AG04450 (cell line): ENCODE data around the gene ACR. TPM values are rescaled to one million over a fixed set of nuclear protein-coding genes. Genes with fewer than 3 reads are reported as not detected.

ENCODE experiments used
- CTCF ChIA-PET: fragments of 300-600, 350-600 bp; formaldehyde crosslinking; extraction: SDS; loops from one replicate; lab custom pipeline; 2022; ENCODE audit warnings: antibody characterized with exemption, inconsistent platforms; lab: Charles Lee
- POLR2A ChIA-PET: fragments of 350-600 bp; formaldehyde crosslinking; extraction: SDS; loops from one replicate; lab custom pipeline; 2021; ENCODE audit warnings: antibody characterized with exemption, inconsistent platforms; lab: Yijun Ruan, JAX
- DNase-seq: peaks from one replicate; pipeline ENCODE4 v3.0.0-alpha.2; 2011; ENCODE audit warnings: low read depth, low spot score
- H3K27ac ChIP-seq: one replicate; pipeline ENCODE4 v1.5.1; 2012; ENCODE audit warnings: low read depth, low read length, control low read depth
- H3K27me3 ChIP-seq: one replicate; pipeline ENCODE4 v1.6.0; 2012; ENCODE audit warnings: low read length; ENCODE audit not compliant: control insufficient read depth, insufficient read depth
- H3K4me3 ChIP-seq: 2 replicates; pipeline ENCODE4 v1.5.1; 2011; ENCODE audit warnings: mild to moderate bottlenecking, low read depth, low read length, control low read depth
- H3K9me3 ChIP-seq: 2 replicates; pipeline ENCODE4 v1.5.1; 2012; ENCODE audit warnings: low read length; ENCODE audit not compliant: control insufficient read depth, insufficient read depth
- polyA plus RNA-seq: library from polyadenylated mRNA; depleted of rRNA; stranded (reverse); fragments of >200 nt; gene quantifications from 2 replicates; pipeline ENCODE4 v1.2.3, GENCODE V29; 2011
- TF ChIP-seq, protein P1 (sequence below): IDR thresholded peaks from 2 replicates; pipeline ENCODE4 v1.5.1; 2011; ENCODE audit warnings: low read depth, low read length, control low read depth, inconsistent platforms

ACR gene
- polyA plus RNA-seq, 1 experiment: not detected

DNA sequence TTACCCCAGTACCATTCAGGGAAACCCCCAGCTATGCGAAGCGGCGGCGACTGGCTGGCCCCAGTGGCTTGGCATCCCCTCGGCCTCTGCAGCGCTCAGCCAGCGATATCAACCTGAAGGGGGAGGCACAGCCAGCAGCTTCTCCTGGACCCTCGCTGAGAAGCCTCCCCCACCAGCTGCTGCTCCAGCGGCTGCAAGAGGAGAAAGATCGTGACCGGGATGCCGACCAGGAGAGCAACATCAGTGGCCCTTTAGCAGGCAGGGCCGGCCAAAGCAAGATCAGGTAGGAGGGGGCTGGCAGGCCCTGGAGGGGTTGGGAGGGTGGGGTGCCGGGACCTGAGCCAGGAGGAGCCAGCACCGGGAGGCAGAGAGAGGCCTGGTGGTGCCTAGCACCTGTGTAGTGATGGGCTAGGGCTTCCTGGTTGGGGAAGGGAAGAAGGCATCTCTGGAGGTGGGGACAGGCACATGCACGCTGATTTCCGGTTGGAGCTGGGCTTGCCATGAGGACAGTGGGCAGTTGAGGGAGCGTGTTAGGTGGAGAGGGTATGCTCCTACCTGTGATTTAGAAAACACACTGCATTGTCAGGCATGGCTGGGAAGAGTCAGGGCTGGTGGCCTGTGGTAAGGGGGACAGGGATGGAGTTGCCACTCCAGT lies 43.1 kb upstream of the ACR start:
- TF ChIP-seq, protein P1, sequence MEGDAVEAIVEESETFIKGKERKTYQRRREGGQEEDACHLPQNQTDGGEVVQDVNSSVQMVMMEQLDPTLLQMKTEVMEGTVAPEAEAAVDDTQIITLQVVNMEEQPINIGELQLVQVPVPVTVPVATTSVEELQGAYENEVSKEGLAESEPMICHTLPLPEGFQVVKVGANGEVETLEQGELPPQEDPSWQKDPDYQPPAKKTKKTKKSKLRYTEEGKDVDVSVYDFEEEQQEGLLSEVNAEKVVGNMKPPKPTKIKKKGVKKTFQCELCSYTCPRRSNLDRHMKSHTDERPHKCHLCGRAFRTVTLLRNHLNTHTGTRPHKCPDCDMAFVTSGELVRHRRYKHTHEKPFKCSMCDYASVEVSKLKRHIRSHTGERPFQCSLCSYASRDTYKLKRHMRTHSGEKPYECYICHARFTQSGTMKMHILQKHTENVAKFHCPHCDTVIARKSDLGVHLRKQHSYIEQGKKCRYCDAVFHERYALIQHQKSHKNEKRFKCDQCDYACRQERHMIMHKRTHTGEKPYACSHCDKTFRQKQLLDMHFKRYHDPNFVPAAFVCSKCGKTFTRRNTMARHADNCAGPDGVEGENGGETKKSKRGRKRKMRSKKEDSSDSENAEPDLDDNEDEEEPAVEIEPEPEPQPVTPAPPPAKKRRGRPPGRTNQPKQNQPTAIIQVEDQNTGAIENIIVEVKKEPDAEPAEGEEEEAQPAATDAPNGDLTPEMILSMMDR: no peak
- peaks cover 20% of the 10 kb centered on the region for H3K27me3 ChIP-seq
- no peak overlapping the region for H3K4me3 ChIP-seq
- H3K9me3 ChIP-seq: peaks cover 8% of the 10 kb centered on the region
- POLR2A ChIA-PET: no interaction called here
- no peak for DNase-seq
- CTCF ChIA-PET: interaction anchor here (0.9 to 1.3 kb wide), 2 partner anchors 132 to 169 kb away, joined by 3 to 6 read pairs; partner anchors contain the start of genes SCO2 and SYCE3
- H3K27ac ChIP-seq: no peak overlapping the region

DNA sequence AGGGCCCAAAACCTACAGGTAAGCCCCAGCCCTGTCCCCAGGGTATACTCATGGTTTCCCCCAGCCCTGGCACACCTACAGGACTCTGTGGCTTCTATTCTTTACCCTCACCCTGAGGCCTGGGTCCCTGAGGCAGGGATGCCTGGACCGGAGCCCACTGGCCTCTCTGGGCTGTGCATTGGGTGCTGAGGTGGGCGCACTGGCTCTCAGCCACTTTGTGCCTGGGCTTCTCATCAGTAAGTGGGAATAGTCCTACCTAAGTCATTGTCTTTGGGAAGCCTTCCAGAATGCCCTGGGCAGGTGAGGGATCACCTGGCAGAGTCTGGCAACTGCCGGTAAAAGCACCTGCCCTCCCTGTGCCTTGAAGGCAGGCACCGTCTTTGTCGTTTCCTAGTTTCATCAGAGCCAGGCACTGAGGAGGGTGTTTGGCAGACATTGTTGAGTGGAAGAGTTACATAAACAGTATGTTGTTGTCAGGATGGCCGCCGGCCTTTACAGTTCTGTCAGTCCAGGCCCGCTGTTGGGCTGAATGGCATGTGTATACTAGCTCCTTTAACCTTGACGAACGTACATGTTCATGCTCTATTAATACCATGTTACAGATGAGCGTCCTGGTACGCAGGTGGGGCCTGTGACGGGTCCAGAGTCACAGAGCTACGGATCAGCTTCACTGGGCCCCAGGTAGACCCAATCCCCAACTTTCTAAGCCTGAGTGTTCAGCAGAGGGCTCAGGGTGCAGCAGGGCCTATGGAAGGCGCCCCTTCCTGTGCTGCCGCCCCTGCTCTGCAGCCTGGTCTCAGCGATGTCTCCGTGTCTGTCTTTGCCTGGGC lies 42.4 kb upstream of the ACR start:
- ChIA-PET CTCF (interaction anchor here (0.5 to 1.7 kb wide), 6 partner anchors 11 to 582 kb away, joined by 4 to 7 read pairs (median 6); partner anchors contain the start of gene ARSA), POLR2A (no interaction called here)

DNA sequence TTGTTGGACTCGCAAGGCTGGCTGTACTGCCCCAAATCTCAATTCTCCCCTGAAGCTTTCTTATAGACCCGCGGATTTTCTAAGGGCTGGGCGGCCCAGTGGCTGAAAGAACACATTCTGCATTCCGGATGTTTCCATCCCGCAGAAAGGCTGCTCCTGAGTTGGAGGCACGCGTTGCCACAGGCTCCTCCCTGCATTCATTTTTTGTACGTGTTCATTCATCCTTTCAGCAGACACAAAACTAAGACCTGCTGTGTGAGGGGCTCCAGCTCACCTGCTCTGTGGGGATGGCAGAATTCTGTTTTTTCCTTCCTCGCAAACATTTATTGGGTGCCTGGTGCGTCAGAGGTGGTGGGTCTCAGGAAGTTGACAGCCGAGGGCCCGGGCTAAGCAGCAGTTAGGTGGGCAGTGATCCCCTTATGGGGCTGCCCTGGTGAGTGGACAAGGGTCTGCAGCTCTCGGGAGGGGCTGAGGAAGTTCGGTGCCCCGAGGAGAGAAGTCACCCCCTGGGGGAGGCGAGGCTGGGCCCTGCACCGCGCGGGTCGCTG lies 41.7 kb upstream of the ACR start:
- POLR2A ChIA-PET: no interaction called here
- TF ChIP-seq, protein P1: no peak
- H3K4me3 ChIP-seq: no peak overlapping the region
- CTCF ChIA-PET: interaction anchor here (0.5 to 1.7 kb wide), 6 partner anchors 12 to 583 kb away, joined by 4 to 7 read pairs (median 6); partner anchors contain the start of gene ARSA
- peaks cover 18% of the 10 kb centered on the region for H3K27me3 ChIP-seq
- DNase-seq: no peak
- H3K9me3 ChIP-seq: peaks cover 8% of the 10 kb centered on the region
- H3K27ac ChIP-seq: no peak overlapping the region

More for the DNA sequence above, 42.4 kb upstream of the ACR start:
- Histone ChIP-seq H3K4me3 (no peak overlapping the region), H3K27me3 (peaks cover 18% of the 10 kb centered on the region), H3K9me3 (peaks cover 8% of the 10 kb centered on the region), H3K27ac (no peak overlapping the region)
- TF ChIP-seq, protein P1: no peak
- no peak for DNase-seq

DNA sequence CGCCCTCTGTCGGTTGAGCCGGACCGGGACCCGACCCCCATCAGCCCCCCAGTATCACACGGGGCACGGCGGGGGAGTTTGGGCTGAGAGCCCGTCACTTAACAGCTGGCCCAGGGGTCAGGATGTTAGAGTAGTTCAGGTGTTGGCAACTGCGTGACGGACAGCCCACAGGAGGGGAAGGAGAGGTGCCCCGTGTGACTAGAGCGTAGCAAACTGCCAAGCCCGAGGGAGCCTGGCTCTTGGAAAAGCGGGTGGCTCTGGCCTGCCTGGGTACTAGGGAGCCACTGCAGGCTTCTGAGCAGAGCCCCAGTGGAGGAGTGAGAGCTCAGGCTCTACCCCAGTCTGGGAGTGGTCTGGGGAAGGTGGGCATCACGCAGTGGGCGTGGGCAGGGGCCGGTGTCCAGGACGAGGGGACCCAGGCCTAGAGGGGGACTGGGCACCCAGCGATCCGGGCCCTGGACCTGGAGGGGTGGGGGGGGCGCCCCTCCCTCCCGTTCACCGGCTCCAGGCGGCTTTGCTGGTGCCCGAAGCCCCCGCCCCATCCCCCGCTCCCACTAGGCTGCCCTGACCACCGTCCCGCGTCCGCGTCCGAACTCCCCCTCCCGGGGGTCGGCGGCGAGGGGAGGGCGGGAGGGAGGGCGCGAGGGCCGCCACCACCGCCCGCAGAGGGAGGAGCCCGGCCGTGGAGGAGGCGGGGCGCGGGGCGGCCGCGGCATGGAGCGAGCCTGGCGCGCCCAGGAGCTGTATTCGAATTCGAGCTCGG lies 41.0 kb upstream of the ACR start:
- H3K4me3 ChIP-seq: peak overlapping the region; percentile 62
- ChIA-PET CTCF (interaction anchor here (0.6 to 1.7 kb wide), 3 partner anchors 12 to 69 kb away, joined by 4 to 7 read pairs (median 7); partner anchors contain the start of gene ARSA), POLR2A (no interaction called here)
- H3K27ac ChIP-seq: no peak overlapping the region
- peaks cover 18% of the 10 kb centered on the region for H3K27me3 ChIP-seq
- no peak for DNase-seq
- TF ChIP-seq, protein P1: peak; percentile 68
- H3K9me3 ChIP-seq: peaks cover 8% of the 10 kb centered on the region
